Epithelial cell of esophagus (primary cell): Measurements from ENCODE around the gene ADGRD2.
A peak's percentile ranks its signal among the peaks of the same experiment; 100 is the strongest.

Source experiments
- DNase-seq: peaks from one replicate; pipeline ENCODE4 v3.0.0; 2010; ENCODE audit warnings: low read depth
- H3K4me3 ChIP-seq: 2 replicates; pipeline ENCODE4 v1.5.1; 2011; ENCODE audit warnings: mild to moderate bottlenecking, low read length, control low read depth
- TF ChIP-seq, protein P1 (sequence below): IDR thresholded peaks from 2 replicates; pipeline ENCODE4 v1.5.1; 2011; ENCODE audit warnings: low read depth, mild to moderate bottlenecking, low read length, control low read depth, inconsistent platforms; ENCODE audit not compliant: insufficient read depth; ENCODE audit errors: missing control alignments

Gene ADGRD2

GRCh38 chr9:124489222-124489621 lies 39.0 kb downstream of the ADGRD2 start:
- DNase-seq, result peak; percentile 54
- no peak overlapping the region for H3K4me3 ChIP-seq
- TF ChIP-seq, protein P1, sequence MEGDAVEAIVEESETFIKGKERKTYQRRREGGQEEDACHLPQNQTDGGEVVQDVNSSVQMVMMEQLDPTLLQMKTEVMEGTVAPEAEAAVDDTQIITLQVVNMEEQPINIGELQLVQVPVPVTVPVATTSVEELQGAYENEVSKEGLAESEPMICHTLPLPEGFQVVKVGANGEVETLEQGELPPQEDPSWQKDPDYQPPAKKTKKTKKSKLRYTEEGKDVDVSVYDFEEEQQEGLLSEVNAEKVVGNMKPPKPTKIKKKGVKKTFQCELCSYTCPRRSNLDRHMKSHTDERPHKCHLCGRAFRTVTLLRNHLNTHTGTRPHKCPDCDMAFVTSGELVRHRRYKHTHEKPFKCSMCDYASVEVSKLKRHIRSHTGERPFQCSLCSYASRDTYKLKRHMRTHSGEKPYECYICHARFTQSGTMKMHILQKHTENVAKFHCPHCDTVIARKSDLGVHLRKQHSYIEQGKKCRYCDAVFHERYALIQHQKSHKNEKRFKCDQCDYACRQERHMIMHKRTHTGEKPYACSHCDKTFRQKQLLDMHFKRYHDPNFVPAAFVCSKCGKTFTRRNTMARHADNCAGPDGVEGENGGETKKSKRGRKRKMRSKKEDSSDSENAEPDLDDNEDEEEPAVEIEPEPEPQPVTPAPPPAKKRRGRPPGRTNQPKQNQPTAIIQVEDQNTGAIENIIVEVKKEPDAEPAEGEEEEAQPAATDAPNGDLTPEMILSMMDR, result no peak

DNA sequence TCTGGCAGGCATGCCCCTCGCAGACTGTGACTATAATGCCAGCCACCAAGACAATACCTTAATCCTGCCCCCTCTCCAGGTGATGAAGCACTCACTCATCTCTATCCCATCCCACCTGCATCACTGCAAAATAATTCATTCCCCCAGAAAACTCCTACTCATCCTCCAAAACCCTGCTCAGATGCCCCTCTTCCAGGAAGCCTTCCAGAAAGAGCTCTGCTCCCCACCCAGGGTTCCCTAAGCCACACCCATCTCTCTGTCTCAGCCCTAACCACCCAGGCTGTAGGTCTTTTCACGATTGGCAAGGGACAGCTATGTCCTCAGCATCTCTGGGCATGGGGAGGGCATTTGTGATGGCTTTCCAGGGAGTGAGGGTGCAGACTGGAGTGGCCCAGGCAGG lies 39.8 kb downstream of the ADGRD2 start:
- no peak for DNase-seq
- TF ChIP-seq, protein P1, result no peak
- no peak overlapping the region for H3K4me3 ChIP-seq

DNA sequence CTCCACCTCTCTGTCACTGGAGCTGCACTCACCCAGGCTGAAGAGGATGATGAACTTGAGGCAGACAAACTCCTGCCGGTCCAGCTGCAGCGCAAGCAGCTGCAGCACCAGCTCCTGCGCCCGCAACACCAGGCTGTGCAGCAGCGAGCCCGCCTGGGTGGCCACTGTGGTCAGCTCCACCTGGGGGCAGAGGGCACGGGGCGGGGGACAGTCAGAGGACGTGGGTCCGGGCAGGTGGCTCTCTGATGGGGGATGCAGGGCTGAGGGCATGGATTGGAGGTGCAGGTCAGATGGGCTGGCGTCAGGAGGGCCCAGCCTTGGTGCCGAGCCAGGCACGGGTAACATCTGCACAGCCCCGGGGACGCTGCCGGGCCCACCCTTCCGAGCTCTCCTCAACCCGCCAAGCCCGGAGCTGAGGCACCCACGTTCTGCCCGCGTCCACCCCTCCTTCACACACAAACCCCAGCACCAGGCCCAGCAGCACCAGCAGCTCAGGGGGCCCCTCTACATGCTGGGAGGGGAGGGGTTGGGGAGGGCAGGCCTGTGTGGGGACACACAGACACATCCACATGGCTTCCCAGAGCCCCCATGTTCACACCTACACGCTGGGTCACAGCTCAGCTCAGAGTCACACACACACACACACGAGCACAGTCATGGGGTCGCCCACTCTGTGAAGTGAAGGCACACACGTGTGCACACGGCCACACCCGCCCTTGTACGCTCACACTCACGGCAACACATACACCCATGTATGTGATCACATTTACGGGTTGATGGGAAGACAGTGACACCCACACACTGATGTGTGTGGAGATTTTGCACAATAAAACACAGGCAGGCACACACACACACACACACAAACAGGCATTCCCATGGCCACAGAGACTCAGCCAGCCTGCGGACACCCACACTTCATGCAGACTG lies 41.1 kb downstream of the ADGRD2 start:
- TF ChIP-seq, protein P1, result no peak
- no peak for DNase-seq

DNA sequence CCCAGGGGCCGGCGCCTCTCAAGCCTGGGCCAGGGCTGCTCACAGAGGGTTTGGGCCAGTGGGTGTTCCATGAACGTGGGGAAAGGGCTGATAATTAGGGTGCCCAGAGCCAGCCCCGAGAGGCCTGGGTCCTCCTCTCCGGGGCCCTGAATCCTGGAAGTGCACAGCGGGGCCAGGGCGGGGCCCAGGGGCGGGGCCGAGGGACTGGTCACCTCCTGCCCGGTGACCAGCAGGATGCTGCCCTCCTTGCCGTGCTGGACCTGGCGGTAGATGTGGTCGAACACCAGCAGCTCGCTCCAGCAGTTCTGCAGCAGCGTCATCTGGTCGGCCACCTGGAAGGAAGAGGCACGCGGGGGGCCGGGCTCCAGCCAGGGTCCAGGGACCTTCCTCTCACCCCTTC lies 42.6 kb downstream of the ADGRD2 start:
- no peak overlapping the region for H3K4me3 ChIP-seq
- no peak for DNase-seq
- TF ChIP-seq, protein P1, result no peak

More for the DNA sequence above, 41.1 kb downstream of the ADGRD2 start:
- no peak overlapping the region for H3K4me3 ChIP-seq

DNA sequence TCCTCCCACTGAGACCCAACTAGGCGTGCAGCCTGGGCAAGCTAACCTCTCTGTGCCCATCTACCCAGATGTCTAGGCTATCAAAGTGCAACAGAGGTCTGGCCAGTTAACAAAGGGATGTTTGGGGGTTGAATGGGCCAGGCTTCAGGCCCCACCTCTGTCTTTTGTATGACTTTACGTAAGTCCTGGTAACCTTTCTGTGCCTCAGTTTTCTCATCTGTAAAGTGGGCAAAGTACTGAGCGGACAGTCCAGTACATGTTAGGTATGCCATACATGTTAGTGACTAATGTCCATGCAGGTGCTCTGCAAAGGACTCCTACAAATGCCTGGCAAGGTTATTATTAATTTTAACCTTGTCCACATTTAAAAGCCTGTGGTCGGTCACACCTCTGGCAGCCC lies 43.0 kb downstream of the ADGRD2 start:
- no peak for DNase-seq
- TF ChIP-seq, protein P1, result no peak
- no peak overlapping the region for H3K4me3 ChIP-seq

- no peak overlapping the region for H3K4me3 ChIP-seq
- TF ChIP-seq, protein P1, result no peak
- DNase-seq, result no peak
These were observed 43.7 kb downstream of the ADGRD2 start for GRCh38 chr9:124493794-124494479.
